HG03025 (cell line): ENCODE data around the gene HLCS.
"Not testable (repeated sequence)": the region's sequence is repeated elsewhere in the genome, so short reads cannot be mapped to it uniquely, and the experiment has no call there.

Experiments used
- ATAC-seq: cut with Tn5 transposase; IDR thresholded peaks from one replicate; pipeline ENCODE4 v1.9.1; 2021; ENCODE audit warnings: mild to moderate bottlenecking, moderate library complexity; ENCODE audit not compliant: unreplicated experiment, low FRiP score

The HLCS gene

DNA sequence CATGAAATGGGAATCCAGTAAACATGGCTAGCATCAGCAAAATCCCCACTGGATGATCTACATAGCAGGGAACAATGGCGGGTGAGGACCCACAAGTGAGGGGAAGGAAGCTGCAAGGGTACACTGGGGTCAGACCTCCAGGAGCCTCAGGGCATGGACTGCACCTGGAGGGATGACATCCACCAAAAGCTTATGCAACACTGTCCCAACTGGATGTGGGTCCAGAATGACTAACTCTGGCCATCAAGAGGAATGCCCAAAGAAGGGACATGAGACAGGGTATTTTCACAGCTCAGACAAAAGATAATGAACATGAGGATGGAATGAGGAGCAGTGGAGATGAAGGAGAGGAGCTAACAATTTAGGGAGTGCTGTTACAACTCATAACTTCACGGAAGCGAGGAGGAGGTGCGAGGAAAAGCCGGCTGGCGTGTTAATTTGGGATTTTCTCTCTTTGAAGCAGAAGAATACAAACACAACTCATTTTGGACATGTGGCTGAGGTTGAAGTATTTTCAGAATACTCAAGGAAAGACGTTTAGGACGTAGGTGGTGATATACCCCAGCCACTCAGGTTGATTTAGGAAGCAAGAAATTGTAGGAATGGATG, 5.7 kb downstream of the HLCS start:
- ATAC-seq = no peak

DNA sequence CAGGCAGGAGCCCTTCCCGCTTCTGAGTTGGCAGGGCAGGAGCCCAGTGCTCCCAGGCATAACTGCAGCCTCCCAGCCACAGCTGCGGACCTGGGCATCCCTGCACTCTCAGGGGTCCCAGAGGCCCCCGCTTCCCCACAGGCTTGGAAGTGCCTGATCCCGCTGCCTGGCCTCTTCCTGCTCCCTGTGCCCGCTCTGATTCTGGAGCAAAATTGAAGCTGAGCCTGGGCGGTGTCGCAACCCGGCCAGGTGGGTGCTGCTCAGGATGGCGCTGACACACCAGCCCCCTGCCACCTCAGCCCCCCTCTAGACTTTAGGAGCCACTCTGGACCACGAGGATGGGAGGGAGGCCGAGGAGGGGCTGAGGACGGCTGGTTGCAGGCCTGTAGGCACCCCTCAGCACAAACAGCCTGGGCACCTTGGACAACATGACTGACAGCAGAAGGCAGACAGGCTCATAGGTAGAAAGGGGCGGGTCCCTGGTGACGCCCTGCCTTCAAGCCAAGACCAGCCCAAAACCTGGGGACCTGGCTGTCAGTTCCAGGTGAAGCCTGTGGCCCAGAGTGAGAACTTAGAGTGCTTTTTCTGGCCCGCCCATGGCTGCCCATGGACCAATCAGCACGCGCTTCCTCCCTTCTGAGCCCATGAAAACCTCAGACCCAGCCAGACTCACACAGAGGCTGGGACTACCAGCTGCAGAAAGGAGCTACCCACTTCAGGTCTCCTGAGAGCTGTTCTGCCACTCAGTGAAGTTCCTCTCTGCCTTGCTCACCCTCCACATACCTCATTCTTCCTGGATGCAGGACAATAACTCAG, 7.2 kb downstream of the HLCS start:
- no peak for ATAC-seq

DNA sequence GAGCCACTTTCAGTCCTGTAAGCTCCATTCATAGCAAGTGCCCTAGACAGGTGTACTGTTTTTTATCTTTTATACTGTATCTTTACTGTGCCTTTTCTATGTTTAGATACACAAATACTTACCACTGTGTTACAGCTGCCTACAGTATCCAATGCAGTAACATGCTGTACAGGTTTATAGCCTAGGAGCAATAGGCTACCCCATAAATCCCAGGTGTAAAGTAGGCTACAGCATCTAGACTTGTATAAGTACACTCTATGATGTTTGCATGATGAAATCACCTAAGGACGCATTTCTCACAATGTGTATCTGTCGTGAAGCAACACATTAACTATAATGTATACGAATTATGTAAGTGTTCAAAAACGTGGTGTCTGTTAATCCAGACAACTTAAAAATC, 10.7 kb downstream of the HLCS start:
- no peak for ATAC-seq

DNA sequence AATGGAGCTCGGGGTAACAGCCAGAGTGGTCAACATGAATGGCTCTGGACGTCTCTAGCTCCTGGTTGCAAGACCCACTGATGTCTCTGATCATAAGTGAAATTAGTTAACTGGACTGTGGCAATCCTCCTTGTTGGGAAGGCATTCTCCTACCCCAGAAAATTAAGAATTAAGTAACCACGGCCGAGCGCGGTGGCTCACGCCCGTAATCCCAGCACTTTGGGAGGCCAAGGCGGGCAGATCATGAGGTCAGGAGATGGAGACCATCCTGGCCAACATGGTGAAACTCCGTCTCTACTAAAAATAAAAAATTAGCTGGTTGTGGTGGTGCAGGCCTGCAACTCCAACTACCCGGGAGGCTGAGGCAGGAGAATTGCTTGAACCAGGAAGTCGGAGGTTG, 14.1 kb downstream of the HLCS start:
- ATAC-seq = not testable (repeated sequence)

DNA sequence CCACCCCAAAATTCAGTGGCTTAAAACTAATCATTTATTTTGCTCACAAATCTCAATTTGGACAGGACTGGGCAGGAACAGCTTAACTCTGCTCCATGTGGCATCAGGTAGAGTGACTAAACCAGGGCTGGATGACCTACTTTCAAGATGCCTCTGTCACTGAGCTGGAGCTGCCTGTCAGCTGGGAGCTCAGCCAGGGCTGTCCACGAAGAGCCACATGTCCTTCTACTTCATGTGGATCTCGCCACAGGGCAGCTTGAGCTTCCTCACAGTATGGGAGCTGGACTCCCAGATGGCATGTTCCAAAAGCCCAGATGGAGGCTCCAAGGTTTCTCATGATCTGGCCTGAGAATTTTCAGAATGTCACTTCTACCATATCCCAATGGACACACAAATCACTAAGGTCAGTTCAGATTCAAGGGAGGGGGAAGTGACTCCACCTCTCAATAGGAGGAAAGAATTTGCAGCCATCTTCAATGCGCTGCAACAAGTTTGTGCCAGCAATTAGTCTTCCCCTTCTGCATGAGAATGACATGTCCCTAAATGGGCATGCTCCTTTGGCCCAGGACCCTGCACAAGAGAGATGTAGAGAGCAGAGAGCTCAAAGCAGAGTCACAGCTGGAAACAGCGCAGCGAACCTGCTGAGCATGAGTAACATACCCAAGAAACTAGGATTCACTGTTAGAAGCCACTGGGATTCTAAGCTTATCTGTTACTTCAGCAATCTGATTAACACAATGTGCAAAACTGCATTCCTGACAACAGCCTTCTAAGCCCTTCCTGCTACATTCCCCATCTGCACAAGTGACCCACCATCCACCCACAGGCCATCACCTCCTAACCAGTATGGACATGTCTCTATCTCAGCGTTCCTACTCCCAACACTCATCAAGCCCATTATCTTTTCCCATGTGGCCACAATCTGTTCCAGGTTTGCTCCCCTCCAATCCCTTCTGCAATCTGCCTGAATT, 17.0 kb downstream of the HLCS start:
- ATAC-seq = no peak

DNA sequence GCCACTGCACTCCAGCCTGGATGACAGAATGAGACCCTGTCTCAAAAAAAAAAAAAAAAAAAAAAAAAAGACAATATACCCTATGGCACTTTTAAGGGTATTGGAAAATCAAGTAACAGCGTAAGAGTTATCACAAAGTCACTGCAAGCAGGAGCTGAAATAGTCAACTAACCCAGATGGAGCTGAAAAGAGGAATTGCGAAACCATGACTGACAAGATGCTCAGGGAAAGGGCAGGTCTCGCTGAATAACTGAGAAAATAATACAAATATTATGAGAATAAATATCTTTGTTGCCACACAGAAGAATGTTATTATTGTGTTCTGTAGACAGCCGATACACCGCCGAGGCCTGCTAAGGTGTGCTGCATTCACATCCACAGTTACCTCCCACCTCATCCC, 17.8 kb downstream of the HLCS start:
- ATAC-seq = no peak

DNA sequence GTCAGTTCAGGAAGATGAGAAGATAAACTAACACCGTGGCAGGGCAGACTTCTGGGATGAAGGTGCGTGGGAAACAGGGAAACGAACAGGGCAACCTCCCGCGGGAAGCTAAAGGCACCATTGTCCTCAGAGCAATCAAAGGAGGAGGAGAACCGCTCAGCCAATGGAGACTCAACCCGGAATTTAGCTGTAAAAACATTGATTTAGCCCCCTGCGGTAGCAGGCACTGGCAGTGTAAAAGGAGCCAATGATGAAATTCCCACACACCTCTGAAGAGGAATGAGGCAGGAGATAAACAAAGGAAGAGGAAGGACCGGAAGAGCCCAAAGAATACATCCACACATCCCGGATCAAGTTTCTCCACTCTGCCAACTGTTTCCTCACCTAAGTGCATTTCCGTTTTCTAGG, 19.5 kb downstream of the HLCS start:
- ATAC-seq = no peak

DNA sequence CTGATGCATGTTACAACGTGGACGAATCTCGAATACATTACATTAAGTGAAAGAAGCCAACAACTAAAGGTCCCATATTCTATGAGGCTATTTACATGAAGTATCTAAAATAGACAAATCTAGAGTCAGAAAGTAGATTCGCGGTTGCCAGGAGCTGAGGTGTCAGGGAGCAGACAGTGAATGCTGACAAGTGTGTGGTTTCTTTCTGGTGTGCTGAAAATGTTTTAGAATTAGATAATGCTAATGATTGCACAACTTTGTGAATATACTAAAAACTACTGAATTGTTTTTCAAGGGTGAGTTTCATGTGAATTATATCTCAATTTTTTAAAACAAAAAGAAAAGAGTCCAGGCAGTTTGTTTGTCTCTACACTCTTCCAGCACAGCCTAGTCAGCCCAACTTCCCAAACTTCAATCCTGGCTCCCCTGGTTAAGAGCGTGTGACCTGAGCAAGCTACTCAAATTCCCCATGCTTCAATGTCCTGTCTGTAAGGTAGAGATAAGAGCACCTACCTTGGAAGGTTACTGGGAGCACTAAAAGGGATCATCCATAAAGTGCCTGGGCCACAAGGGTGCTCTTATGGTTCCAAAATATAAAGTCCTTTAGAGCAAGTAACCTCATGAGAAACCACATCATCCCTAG, 20.9 kb downstream of the HLCS start:
- no peak for ATAC-seq

DNA sequence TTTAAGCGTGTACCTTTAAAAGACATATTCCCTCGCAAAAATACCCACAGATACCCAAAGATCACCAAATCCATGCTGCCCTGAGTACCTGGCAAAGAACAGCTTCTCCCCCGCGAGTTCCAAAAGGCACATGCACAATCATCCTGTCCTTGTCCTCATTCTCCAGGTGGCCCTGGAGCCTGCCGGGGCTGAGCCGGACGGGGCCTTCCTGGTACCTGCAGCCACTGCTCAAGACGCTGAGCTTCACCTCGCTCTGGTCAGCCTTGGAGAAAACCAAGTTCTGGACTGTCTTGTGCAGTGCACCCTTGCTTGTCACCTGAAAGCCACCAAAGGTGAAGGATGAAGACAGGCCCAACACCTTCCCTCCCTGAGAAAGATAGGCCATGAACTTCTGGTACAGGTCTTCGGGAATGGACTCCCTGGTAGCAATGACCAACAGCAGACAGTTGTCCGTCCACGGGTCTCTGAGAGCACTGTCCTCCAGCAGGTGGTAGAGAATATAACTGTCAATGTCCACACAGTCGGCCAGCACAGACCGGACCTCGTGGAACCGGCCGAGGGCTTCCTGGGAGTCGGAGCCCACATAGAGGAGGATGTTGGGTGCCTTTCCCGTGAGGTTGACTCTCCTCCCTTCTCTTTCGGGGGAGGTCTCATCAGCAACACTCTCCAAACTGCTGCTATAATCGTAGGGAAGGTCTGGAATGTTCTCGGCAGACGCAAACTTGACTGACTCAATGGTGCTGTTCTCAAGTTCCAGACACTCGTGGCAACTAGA, 29.9 kb downstream of the HLCS start:
- ATAC-seq = no peak

DNA sequence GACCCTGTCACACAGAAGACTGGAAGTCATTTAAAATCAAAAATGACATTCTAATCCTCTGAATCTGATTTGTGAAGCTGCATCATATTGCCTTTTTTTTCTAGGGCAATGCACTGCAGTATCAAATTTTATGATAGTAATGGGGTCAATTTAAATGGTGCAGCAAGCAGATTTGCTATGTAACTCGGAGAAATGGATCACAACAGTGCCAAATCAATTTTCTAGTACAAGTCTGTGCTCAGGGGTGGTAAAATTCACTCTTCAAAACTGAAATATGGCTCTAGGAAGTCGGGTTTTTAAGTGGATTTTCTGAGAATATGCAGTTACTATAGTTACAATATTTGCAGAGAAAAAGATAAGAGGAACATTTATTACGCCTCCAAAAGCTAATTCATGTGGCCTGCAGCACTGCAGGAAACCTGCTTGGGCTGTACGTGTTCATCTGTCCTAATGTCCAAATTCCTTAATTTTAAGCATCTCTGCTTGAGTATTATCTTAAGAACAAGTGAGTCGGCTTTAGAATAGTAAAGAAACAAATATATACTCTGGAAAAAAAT, 31.5 kb downstream of the HLCS start:
- ATAC-seq = no peak

DNA sequence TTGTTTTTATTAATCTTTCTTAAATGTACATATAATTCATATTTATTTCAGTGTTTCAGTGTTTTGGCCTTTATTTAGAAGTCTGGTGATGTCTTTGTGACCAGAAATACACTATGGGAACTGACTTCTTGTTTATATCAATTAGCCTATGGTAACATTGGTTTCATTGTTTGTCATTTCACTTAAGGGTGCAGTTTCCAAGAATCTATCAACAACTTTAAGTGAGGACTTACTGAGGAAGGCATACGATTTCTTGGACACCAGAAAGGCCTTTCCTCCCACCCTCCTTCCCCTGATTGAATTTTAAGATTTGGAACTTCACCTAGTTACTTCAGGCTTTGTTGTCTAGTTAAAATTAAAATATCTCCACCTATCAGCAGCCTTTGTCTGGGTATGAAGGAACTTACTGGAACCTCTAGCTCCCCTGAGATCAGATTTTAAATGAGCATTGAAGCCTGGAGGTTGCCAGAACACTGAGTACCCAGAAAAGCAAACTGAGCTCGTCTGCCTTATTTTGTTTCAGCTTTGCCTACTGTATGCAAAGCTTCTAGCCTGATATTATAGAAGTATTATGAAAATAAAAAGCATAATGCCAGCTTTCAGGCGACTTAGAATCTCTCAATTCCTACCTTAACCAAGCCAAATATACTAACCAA, 34.2 kb downstream of the HLCS start:
- ATAC-seq = no peak

DNA sequence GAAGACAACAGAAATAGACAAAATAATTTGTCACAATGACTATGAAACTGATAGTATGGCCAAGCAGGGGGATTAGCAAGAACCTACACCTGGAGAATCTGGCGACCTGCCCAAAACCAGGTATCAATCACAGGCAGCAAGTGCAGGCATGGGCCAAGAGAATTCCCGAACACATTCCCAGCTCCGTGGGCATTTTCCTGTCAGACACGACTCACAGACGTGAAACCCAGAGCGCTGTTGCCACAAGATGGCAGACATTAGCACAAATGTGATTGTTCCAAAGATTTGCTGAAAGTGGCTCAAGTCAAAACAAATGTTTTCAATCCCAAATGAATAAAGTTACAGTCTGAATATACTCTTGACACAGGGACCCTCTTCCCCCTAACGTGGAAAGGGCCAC, 36.8 kb downstream of the HLCS start:
- ATAC-seq = no peak

DNA sequence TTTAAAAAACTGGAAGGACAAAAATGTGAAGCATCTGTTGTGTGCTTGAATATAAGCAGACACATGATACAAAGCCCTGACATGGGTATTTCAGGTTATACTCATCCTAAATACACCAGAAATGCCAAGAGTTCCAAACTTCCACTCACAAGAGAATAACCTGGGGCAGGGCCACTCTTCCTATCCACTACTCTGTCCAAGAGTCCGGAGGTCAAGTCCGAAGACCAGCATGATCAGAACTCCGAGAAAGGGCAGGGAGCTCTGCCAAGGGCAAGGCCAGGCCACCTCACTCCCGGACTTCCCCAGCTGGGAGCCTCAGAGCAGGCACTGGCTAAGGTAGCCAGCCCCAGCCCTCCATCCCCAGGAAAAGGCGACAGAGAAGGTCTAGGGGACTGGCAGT, 37.5 kb downstream of the HLCS start:
- ATAC-seq = no peak

DNA sequence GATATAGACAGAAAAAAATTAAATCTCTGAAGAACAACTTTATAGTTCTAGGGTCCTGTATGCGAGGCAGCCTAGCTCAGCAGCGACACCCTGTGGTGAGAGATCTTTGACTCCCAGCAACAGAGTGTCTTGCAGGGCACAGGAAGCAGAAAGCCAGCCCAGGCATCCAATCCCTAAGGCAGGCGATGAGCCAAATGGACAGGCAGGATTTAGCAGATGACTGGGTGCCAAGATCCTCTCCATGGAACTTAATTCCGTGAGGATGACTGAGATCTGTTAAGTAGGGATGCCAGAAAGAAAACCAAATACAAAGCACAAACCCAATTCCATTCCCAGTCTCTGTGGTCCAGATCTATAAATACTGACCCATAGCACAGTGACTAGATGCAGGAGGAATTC, 38.8 kb downstream of the HLCS start:
- no peak for ATAC-seq

DNA sequence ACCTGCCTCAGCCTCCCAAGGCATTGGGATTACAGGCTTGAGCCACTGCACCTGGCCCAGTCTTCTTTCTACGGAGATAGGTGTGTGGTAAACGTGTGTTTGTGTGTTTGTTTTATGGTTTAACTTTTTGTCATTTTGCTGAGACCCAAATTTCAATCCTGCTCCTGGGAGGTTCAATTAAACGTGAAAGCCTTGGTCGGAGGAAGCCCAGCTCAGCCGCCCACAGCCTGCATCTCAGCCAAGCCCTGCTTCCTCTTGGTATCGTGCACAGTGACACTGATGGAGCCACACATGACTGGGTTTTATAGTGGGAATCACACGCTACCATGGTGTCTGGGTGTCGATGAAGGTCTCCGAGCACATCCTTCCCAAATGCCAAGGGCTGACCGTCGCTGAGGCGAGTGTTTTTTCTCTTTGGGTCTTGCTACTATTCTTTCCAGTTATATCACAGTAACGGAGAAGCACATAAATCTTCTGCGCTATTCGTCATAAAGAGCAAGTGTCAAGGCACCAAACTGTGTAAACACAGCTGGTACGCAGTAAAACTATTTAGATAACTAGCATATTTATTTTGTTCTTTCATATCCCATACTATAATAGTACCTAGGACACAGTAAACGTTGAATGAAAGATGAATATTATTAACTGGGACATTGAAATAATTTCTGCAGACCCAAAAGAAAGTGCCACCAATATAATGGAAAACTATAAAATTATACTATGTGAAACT, 39.3 kb downstream of the HLCS start:
- no peak for ATAC-seq

DNA sequence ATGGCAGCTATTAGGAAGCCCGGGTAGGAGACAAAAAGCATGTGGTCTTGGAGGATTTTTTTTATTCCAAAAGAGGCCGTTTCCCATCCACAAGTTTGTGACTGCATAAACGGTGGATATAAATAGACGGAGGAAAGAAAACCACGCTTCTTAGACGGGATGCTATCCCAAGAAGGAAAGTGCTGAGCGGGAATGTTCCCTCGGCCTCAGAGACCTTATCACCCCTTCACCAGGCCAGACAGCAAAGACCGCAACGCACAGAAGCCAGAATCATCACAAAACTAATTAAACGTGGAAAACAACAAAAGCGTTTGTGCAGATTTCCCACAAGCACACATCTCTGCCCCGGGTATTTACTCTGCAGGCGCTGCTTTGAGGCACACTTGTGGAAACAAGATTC, 43.2 kb downstream of the HLCS start:
- ATAC-seq = no peak

DNA sequence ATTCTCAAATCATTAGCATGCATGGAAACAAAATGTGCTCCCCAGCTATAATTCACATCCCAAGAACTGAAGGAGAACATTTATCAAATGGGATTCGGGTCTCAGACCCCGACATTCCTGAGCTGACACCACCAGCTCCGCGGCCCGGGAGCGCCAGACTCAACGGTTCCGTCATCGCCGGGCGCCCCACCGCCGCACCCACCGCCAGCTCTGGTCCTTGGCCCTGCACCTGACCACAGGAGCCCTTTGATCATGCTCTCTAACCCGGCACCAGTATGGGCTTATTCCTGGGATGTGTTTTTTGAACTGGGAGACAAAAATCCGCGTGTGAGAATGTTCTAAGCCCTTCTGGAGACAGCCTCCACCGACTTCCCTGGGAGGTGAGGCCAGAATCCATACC, 43.6 kb downstream of the HLCS start:
- ATAC-seq = no peak

DNA sequence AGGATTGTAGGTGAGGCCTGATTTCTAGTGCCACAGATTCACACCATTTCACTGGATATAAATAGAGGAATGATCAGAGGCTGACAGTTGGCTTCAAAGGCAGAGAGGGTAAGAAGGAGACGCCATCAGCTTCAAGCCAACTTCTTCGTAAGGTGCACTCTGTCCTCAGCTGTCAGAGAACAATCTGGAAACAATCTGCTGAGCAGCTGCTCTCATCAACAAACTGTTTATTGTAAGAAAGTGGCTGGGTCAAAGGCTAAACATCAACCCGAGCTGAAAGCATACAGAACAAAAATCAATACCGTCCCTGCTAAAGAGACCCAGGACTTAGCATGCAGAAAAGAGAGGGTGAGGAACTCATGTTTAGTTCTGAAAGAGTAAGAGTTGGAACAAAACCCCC, 48.2 kb downstream of the HLCS start:
- ATAC-seq = no peak
